ENCODE results near the gene KLHL5.

GRCh38 chr4:39157520-39157919 is 95.5 kb downstream of the KLHL5 start:
- TF ChIP-seq YY1 (IDR thresholded peaks at IDR 0.05): no peak
- no peak for TF ChIP-seq CTCF (IDR thresholded peaks at IDR 0.05; ENCODE audit: low read depth, low read length, missing input control)
- no peak for TF ChIP-seq MAX (IDR thresholded peaks at IDR 0.05)
- no peak for TF ChIP-seq GABPA (IDR thresholded peaks at IDR 0.05 in 1 of 2, conservative IDR thresholded peaks at IDR 0.05 in 1 of 2)
- TF ChIP-seq RAD21 (IDR thresholded peaks at IDR 0.05): no peak
